ENCODE results near the gene SLC25A25. TPM values are rescaled to one million over a fixed set of nuclear protein-coding genes. Genes with fewer than 3 reads are reported as not detected.
"Not testable (repeated sequence)": the region's sequence is repeated elsewhere in the genome, so short reads cannot be mapped to it uniquely, and the experiment has no call there.

The SLC25A25 gene
- polyA plus RNA-seq (2013, experiment 1 of 2): 11.9 TPM
- polyA plus RNA-seq (2013, experiment 2 of 2): 12.3 TPM

DNA sequence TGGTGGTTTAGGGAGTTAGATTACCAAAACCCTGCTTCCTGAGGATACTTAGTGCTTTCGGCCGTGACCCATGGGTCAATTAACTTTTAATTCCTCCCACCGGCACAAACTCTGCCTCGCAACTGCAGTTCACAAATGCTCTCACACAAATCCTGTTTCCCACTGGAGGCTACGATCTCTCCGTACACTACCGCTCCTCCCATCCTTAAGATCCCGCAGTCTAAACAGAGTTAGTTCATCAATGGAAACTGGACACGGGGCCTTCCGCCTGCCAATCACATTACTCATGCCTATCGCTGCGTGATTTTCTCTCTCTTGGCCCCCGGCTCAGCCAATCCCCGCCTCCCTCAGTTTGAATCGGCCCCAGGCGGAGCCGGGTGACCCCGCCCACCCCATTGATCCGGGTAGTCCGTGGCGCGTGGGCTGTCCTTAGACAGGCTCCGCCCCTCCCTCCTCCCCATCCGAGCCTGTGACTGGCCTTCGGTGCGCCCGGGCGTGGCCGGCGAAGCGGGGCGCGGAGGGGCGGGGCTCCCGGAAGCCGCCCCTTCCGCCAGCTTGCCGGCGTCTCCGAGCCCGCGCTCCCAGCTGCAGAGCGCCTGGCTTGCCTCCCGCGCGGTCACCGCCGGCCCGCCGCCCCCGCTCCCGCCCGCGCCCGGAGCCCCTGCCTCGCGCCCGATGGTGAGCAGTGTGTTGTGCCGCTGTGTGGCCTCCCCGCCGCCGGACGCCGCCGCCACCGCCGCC, at the start of gene SLC25A25:
SLC25A25 (plus strand) TSS at position 588 of the 741 bp plus-strand sequence; CDS start at position 676, 88 bp downstream.
- peak within 1 kb of the TSS; percentile 42 for H4K8ac ChIP-seq (ENCODE audit: low read depth, low read length)
- peak within 1 kb of the TSS; percentile 17 for H3K4ac ChIP-seq (ENCODE audit: low read depth, low read length)
- H3K18ac ChIP-seq (ENCODE audit: low read length): peak within 1 kb of the TSS; percentile 71
- peaks cover 15% of the 10 kb centered on the region for H3K4me1 ChIP-seq (ENCODE audit: control insufficient read depth, low read depth, low read length)
- H2BK120ac ChIP-seq (ENCODE audit: low read depth, low read length): no peak within 1 kb of the TSS
- peak within 1 kb of the TSS; percentile 88 for H3K4me2 ChIP-seq (ENCODE audit: low read length)
- peak within 1 kb of the TSS; percentile 67 for H2BK5ac ChIP-seq (ENCODE audit: low read length)
- no peak within 1 kb of the TSS for H2BK15ac ChIP-seq (replicated peaks; ENCODE audit: low read depth)
- no peak within 1 kb of the TSS for H3K23ac ChIP-seq (ENCODE audit: low read length)
- no CpG with 5 or more reads among the region's 67 CpGs for WGBS (ENCODE audit: extremely low coverage, insufficient coverage, low lambda C conversion rate)
- peak within 1 kb of the TSS; percentile 95 for H3K56ac ChIP-seq (ENCODE audit: low read length)
- H3K79me2 ChIP-seq (ENCODE audit: control insufficient read depth, insufficient read depth, low read length): peaks cover 18% of the 10 kb centered on the region
- H3K27ac ChIP-seq (ENCODE audit: low read depth, low read length): peak within 1 kb of the TSS; percentile 88
- H3K9ac ChIP-seq (ENCODE audit: low read length): peak within 1 kb of the TSS; percentile 93
- peaks cover 15% of the 10 kb centered on the region for H3K79me1 ChIP-seq (ENCODE audit: low read length)
- H3K4me3 ChIP-seq (ENCODE audit: low read length): peak within 1 kb of the TSS; percentile 86
- no peaks in the 10 kb centered on the region for H3K36me3 ChIP-seq (ENCODE audit: control insufficient read depth, insufficient read depth, low read length)
- H3K27me3 ChIP-seq (ENCODE audit: insufficient read depth, low read length, poor library complexity): no peaks in the 10 kb centered on the region
- H4K5ac ChIP-seq (ENCODE audit: low read length): no peak within 1 kb of the TSS
- peak; percentile 99 for DNase-seq
- H2AK5ac ChIP-seq (ENCODE audit: low read length): no peak within 1 kb of the TSS

DNA sequence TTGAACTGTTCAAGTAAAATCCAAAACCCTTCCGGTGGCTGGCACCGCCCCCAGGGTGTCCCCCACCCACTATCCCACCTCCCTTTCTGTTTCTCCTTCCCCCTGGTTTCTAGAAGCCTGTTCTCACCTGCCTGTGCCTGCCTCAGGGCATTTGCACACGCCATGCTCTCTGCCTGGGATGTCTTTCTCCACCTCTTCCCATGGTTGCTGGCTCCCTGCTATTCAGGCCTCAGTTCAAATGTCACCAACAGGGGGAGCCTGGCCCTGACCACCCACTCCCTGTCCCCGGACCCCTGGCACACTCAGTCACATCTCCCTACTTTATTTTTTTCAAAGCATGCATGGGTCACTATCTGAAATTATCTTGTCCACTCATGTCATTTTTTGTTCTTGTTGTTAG, 47.3 kb upstream of the SLC25A25 start:
- Histone ChIP-seq H2BK120ac (ENCODE audit: low read depth, low read length) (no peak overlapping the region), H3K4me3 (ENCODE audit: low read length) (no peak overlapping the region), H3K18ac (ENCODE audit: low read length) (no peak overlapping the region), H2BK15ac (replicated peaks; ENCODE audit: low read depth) (no peak overlapping the region), H3K4me2 (ENCODE audit: low read length) (no peak overlapping the region), H3K27ac (ENCODE audit: low read depth, low read length) (no peak overlapping the region), H3K79me1 (ENCODE audit: low read length) (no peaks in the 10 kb centered on the region), H3K4ac (ENCODE audit: low read depth, low read length) (no peak overlapping the region), H4K5ac (ENCODE audit: low read length) (no peak overlapping the region), H2BK5ac (ENCODE audit: low read length) (no peak overlapping the region), H3K27me3 (ENCODE audit: insufficient read depth, low read length, poor library complexity) (no peaks in the 10 kb centered on the region), H3K9ac (ENCODE audit: low read length) (no peak overlapping the region), H3K56ac (ENCODE audit: low read length) (no peak overlapping the region), H3K36me3 (ENCODE audit: control insufficient read depth, insufficient read depth, low read length) (no peaks in the 10 kb centered on the region), H4K8ac (ENCODE audit: low read depth, low read length) (no peak overlapping the region), H2AK5ac (ENCODE audit: low read length) (no peak overlapping the region), H3K4me1 (ENCODE audit: control insufficient read depth, low read depth, low read length) (no peaks in the 10 kb centered on the region), H3K79me2 (ENCODE audit: control insufficient read depth, insufficient read depth, low read length) (no peaks in the 10 kb centered on the region), H3K23ac (ENCODE audit: low read length) (no peak overlapping the region)
- no CpG with 5 or more reads among the region's 4 CpGs for WGBS (ENCODE audit: extremely low coverage, insufficient coverage, low lambda C conversion rate)
- DNase-seq: peak; percentile 46

DNA sequence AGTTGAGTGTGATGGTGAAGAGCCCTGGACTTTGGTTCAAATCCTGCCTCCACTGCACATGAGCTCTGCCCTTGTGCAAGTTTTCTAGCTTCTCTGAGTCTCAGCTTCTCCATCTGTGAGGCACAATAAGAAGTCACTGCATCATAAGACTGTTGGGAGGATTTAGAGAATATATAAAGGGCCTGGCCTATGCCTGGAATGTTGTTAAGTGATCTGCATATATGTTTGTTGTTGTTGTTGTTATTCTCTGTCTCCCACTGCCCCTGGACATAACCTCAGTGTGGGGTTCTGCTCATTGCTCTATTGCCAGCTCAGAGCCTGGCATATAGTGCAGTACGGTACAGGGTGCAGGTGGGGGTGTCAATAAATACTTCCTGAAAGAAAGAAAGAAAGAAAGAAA, 46.9 kb upstream of the SLC25A25 start:
- H2AK5ac ChIP-seq (ENCODE audit: low read length): no peak overlapping the region
- no peak overlapping the region for H3K27ac ChIP-seq (ENCODE audit: low read depth, low read length)
- no peak overlapping the region for H3K4ac ChIP-seq (ENCODE audit: low read depth, low read length)
- no peak overlapping the region for H3K18ac ChIP-seq (ENCODE audit: low read length)
- H2BK5ac ChIP-seq (ENCODE audit: low read length): no peak overlapping the region
- H2BK120ac ChIP-seq (ENCODE audit: low read depth, low read length): no peak overlapping the region
- no peak overlapping the region for H4K8ac ChIP-seq (ENCODE audit: low read depth, low read length)
- no peak overlapping the region for H3K4me2 ChIP-seq (ENCODE audit: low read length)
- H3K4me1 ChIP-seq (ENCODE audit: control insufficient read depth, low read depth, low read length): no peaks in the 10 kb centered on the region
- no peak overlapping the region for H3K23ac ChIP-seq (ENCODE audit: low read length)
- no peak overlapping the region for H4K5ac ChIP-seq (ENCODE audit: low read length)
- H2BK15ac ChIP-seq (replicated peaks; ENCODE audit: low read depth): no peak overlapping the region
- no peaks in the 10 kb centered on the region for H3K36me3 ChIP-seq (ENCODE audit: control insufficient read depth, insufficient read depth, low read length)
- H3K79me2 ChIP-seq (ENCODE audit: control insufficient read depth, insufficient read depth, low read length): no peaks in the 10 kb centered on the region
- no peak overlapping the region for H3K56ac ChIP-seq (ENCODE audit: low read length)
- H3K9ac ChIP-seq (ENCODE audit: low read length): no peak overlapping the region
- no peaks in the 10 kb centered on the region for H3K79me1 ChIP-seq (ENCODE audit: low read length)
- DNase-seq: no peak
- no CpG with 5 or more reads among the region's 1 CpG for WGBS (ENCODE audit: extremely low coverage, insufficient coverage, low lambda C conversion rate)
- H3K4me3 ChIP-seq (ENCODE audit: low read length): no peak overlapping the region
- H3K27me3 ChIP-seq (ENCODE audit: insufficient read depth, low read length, poor library complexity): no peaks in the 10 kb centered on the region

DNA sequence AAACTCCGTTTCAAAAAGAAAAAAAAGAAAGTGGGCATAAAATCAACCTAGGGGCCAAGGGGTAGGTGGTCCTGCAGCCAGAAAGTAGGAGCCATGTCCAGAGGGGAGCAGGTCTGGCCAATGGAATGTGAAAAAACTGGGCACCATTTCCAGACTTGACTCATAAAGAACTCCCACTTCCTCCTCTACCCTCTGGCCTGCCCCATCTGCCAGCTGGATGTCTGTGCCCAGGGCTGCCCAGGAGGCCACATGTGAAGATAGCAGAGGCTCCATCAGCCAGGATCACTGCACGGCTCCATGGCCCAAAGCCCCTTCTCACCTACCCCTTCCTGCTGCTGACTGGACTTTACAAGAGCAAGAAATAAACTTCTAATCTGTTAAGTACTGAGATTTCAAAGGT, 45.1 kb upstream of the SLC25A25 start:
- H3K4me2 ChIP-seq (ENCODE audit: low read length): no peak overlapping the region
- H3K27ac ChIP-seq (ENCODE audit: low read depth, low read length): no peak overlapping the region
- H3K79me1 ChIP-seq (ENCODE audit: low read length): no peaks in the 10 kb centered on the region
- no peak overlapping the region for H2BK120ac ChIP-seq (ENCODE audit: low read depth, low read length)
- H3K4me3 ChIP-seq (ENCODE audit: low read length): no peak overlapping the region
- no peak overlapping the region for H4K8ac ChIP-seq (ENCODE audit: low read depth, low read length)
- no peak for DNase-seq
- no peak overlapping the region for H4K5ac ChIP-seq (ENCODE audit: low read length)
- no peak overlapping the region for H2BK5ac ChIP-seq (ENCODE audit: low read length)
- H3K18ac ChIP-seq (ENCODE audit: low read length): no peak overlapping the region
- H2AK5ac ChIP-seq (ENCODE audit: low read length): no peak overlapping the region
- H3K36me3 ChIP-seq (ENCODE audit: control insufficient read depth, insufficient read depth, low read length): no peaks in the 10 kb centered on the region
- H3K4ac ChIP-seq (ENCODE audit: low read depth, low read length): no peak overlapping the region
- H3K79me2 ChIP-seq (ENCODE audit: control insufficient read depth, insufficient read depth, low read length): no peaks in the 10 kb centered on the region
- no CpG with 5 or more reads among the region's 2 CpGs for whole genome bisulfite sequencing (ENCODE audit: extremely low coverage, insufficient coverage, low lambda C conversion rate)
- H3K9ac ChIP-seq (ENCODE audit: low read length): no peak overlapping the region
- no peak overlapping the region for H3K23ac ChIP-seq (ENCODE audit: low read length)
- no peak overlapping the region for H2BK15ac ChIP-seq (replicated peaks; ENCODE audit: low read depth)
- no peak overlapping the region for H3K56ac ChIP-seq (ENCODE audit: low read length)
- H3K27me3 ChIP-seq (ENCODE audit: insufficient read depth, low read length, poor library complexity): no peaks in the 10 kb centered on the region
- H3K4me1 ChIP-seq (ENCODE audit: control insufficient read depth, low read depth, low read length): no peaks in the 10 kb centered on the region

DNA sequence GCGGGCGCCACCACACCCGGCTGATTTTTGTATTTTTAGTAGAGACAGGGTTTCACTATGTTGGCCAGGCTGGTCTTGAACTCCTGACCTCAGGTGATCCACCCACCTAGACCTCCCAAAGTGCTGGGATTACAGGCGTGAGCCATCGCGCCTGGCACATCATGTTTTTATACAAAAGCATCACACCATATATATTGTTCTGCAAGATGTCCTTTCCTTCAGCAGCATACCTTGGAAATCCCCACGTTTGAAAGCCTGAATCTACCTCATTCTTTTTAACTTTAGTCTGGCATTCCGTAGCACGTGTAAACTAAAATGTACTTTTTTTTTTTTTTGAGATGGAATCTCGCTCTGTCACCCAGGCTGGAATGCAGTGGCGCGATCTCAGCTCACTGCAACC, 44.4 kb upstream of the SLC25A25 start:
- not testable (repeated sequence) for H3K27me3 ChIP-seq (ENCODE audit: insufficient read depth, low read length, poor library complexity); H3K4me1 ChIP-seq (ENCODE audit: control insufficient read depth, low read depth, low read length); H3K79me1 ChIP-seq (ENCODE audit: low read length); H3K36me3 ChIP-seq (ENCODE audit: control insufficient read depth, insufficient read depth, low read length); DNase-seq; H3K4me2 ChIP-seq (ENCODE audit: low read length); H3K18ac ChIP-seq (ENCODE audit: low read length); H2BK5ac ChIP-seq (ENCODE audit: low read length); H3K56ac ChIP-seq (ENCODE audit: low read length); H2BK120ac ChIP-seq (ENCODE audit: low read depth, low read length); H3K23ac ChIP-seq (ENCODE audit: low read length); H4K5ac ChIP-seq (ENCODE audit: low read length); H4K8ac ChIP-seq (ENCODE audit: low read depth, low read length); H3K9ac ChIP-seq (ENCODE audit: low read length); H3K79me2 ChIP-seq (ENCODE audit: control insufficient read depth, insufficient read depth, low read length); H3K4ac ChIP-seq (ENCODE audit: low read depth, low read length); H2AK5ac ChIP-seq (ENCODE audit: low read length); H3K27ac ChIP-seq (ENCODE audit: low read depth, low read length); H2BK15ac ChIP-seq (replicated peaks; ENCODE audit: low read depth); H3K4me3 ChIP-seq (ENCODE audit: low read length)
- no CpG with 5 or more reads among the region's 12 CpGs for WGBS (ENCODE audit: extremely low coverage, insufficient coverage, low lambda C conversion rate)
